ENCODE measurements around the gene EIF2B1.

The EIF2B1 gene

GRCh38 chr12:123595729-123596128 is 37.8 kb downstream of the EIF2B1 start:
- no peaks in the 10 kb centered on the region for H3K4me1 ChIP-seq (ENCODE audit: control insufficient read depth, insufficient read depth, low read length)
- H3K27ac ChIP-seq (ENCODE audit: extremely low read depth, low read depth, low read length) = no peak overlapping the region
- TF ChIP-seq ZNF311 (tag by site-specific recombination; IDR thresholded peaks at IDR 0.05; ENCODE audit: borderline replicate concordance) = no peak
- TF ChIP-seq ZSCAN4 (tag by site-specific recombination; IDR thresholded peaks at IDR 0.05) = no peak
- no peak for TF ChIP-seq ZNF623 (tag by site-specific recombination; IDR thresholded peaks at IDR 0.05)
- no peak for TF ChIP-seq ZNF549 (tag by site-specific recombination; IDR thresholded peaks at IDR 0.05)
- no peak for TF ChIP-seq GLI2 (tag by site-specific recombination; IDR thresholded peaks at IDR 0.05; ENCODE audit: borderline replicate concordance, low read depth)
- TF ChIP-seq ZSCAN5A (tag by site-specific recombination; IDR thresholded peaks at IDR 0.05) = no peak
- no peak for TF ChIP-seq ZBTB10 (tag by site-specific recombination; IDR thresholded peaks at IDR 0.05)
- no peak for TF ChIP-seq INSM2 (tag by site-specific recombination; IDR thresholded peaks at IDR 0.05)
- no peak for TF ChIP-seq ZNF121 (tag by site-specific recombination; IDR thresholded peaks at IDR 0.05)
- no peak for TF ChIP-seq ZNF169 (tag by site-specific recombination; IDR thresholded peaks at IDR 0.05)
- TF ChIP-seq ZNF366 (tag by site-specific recombination; conservative IDR thresholded peaks at IDR 0.05) = no peak
- TF ChIP-seq ZNF530 (tag by site-specific recombination; IDR thresholded peaks at IDR 0.05; ENCODE audit: low read depth) = no peak
- no peak for TF ChIP-seq MEIS1 (CRISPR knock-in tag; IDR thresholded peaks at IDR 0.05; ENCODE audit: borderline replicate concordance)
- TF ChIP-seq ZBTB7A (tag by site-specific recombination; IDR thresholded peaks at IDR 0.05; ENCODE audit: low read depth) = no peak
- TF ChIP-seq ZBTB20 (tag by site-specific recombination; IDR thresholded peaks at IDR 0.05) = no peak
- TF ChIP-seq ZNF660 (tag by site-specific recombination; IDR thresholded peaks at IDR 0.05) = no peak
- TF ChIP-seq ELK4 (IDR thresholded peaks at IDR 0.05; ENCODE audit: borderline replicate concordance, low read depth, low read length) = no peak
- no peaks in the 10 kb centered on the region for H3K9me3 ChIP-seq (ENCODE audit: control insufficient read depth, insufficient read depth, low read depth, low read length)
- CTCF ChIA-PET = interaction anchor here (1.4 kb wide), 1 partner anchor 8 kb away, joined by 4 read pairs; no protein-coding TSS in a partner anchor
- POLR2A ChIA-PET = no interaction called here
- H3K4me3 ChIP-seq (ENCODE audit: low read depth, low read length) = no peak overlapping the region
- peaks cover 73 to 78% of the 10 kb centered on the region in 2 experiments for H3K36me3 ChIP-seq (ENCODE audit: control insufficient read depth in 2 of 2, insufficient read depth in 1 of 2, low read length in 2 of 2)
